Activated CD8-positive, alpha-beta memory T cell treated with anti-CD3 and anti-CD28 coated beads, Interleukin-2, amount 10 ng/mL, durations not matched to agents 7 days and 5 days (primary cell): ENCODE measurements around the gene EMID1. TPM values are rescaled to one million over a fixed set of nuclear protein-coding genes. Genes with fewer than 3 reads are reported as not detected.

Experiments used
- ATAC-seq: fragments of 150-1000 bp; cut with Tn5 transposase; one replicate; pipeline ENCODE4 v1.10.0; 2021; ENCODE audit warnings: moderate library complexity
- CTCF ChIA-PET: fragments of 350-600 bp; sonication (Branson Sonifier 250); formaldehyde crosslinking; loops from one replicate; lab custom pipeline; 2021; ENCODE audit warnings: antibody characterized with exemption; lab: Charles Lee
- DNase-seq: peaks from one replicate; pipeline ENCODE4 v3.0.0-alpha.2; 2020
- H3K27ac Mint-ChIP-seq: one replicate; pipeline ENCODE4 v1.8.0; 2021; ENCODE audit warnings: mild to moderate bottlenecking, mixed read lengths
- H3K27me3 Mint-ChIP-seq: one replicate; pipeline ENCODE4 v1.8.0; 2021; ENCODE audit warnings: mixed read lengths
- H3K36me3 Mint-ChIP-seq: one replicate; pipeline ENCODE4 v1.8.0; 2021; ENCODE audit warnings: mild to moderate bottlenecking, mixed read lengths
- H3K4me1 Mint-ChIP-seq: one replicate; pipeline ENCODE4 v1.8.0; 2021; ENCODE audit warnings: mixed read lengths
- H3K4me3 Mint-ChIP-seq: one replicate; pipeline ENCODE4 v1.8.0; 2021; ENCODE audit warnings: mild to moderate bottlenecking, moderate library complexity, mixed read lengths
- H3K9me3 Mint-ChIP-seq: one replicate; pipeline ENCODE4 v1.8.0; 2022; ENCODE audit warnings: low read depth, mixed read lengths
- total RNA-seq, 2 experiments: library from RNA; stranded (reverse); gene quantifications; one replicate each; pipeline ENCODE4 v1.2.3, GENCODE V29; 2021

Gene EMID1
- under 1 TPM in 1 of 2 experiments, not detected in 1; 0.61 TPM for total RNA-seq

GRCh38 chr22:29205594-29206371 lies at the start of gene EMID1:
EMID1 (plus strand) TSS chr22:29205896; CDS start chr22:29206039, 143 bp downstream.
- DNase-seq, result no peak
- CTCF ChIA-PET, result interaction anchor here (1.2 to 5.1 kb wide), 6 partner anchors 9 to 40 kb away, joined by 3 to 43 read pairs (median 8); no protein-coding TSS in a partner anchor
- Mint-ChIP-seq H3K4me1 (peaks cover 32% of the 10 kb centered on the region), H3K4me3 (no peak within 1 kb of the TSS), H3K36me3 (no peaks in the 10 kb centered on the region), H3K9me3 (no peaks in the 10 kb centered on the region), H3K27ac (no peak within 1 kb of the TSS), H3K27me3 (peaks cover 45% of the 10 kb centered on the region)
- peak; percentile 24 for ATAC-seq

GRCh38 chr22:29155966-29156365 lies 49.7 kb upstream of the EMID1 start:
- ATAC-seq (no peak), DNase-seq (no peak)
- CTCF ChIA-PET, result interaction anchor here (1.0 to 4.2 kb wide), 4 partner anchors 42 to 115 kb away, joined by 3 to 16 read pairs (median 7); no protein-coding TSS in a partner anchor
- Mint-ChIP-seq H3K4me3 (no peak overlapping the region), H3K27ac (no peak overlapping the region), H3K36me3 (no peaks in the 10 kb centered on the region), H3K4me1 (peaks cover 29% of the 10 kb centered on the region), H3K9me3 (no peaks in the 10 kb centered on the region), H3K27me3 (peaks cover 50% of the 10 kb centered on the region)

- ATAC-seq (no peak), DNase-seq (no peak)
- H3K27me3 Mint-ChIP-seq, result peaks cover 48% of the 10 kb centered on the region
- no peak overlapping the region for H3K4me3 Mint-ChIP-seq
- no peaks in the 10 kb centered on the region for H3K36me3 Mint-ChIP-seq
- CTCF ChIA-PET, result interaction anchor here (1.0 to 3.1 kb wide), 2 partner anchors 89 to 116 kb away, joined by 3 to 20 read pairs; no protein-coding TSS in a partner anchor
- no peak overlapping the region for H3K27ac Mint-ChIP-seq
- H3K9me3 Mint-ChIP-seq, result no peaks in the 10 kb centered on the region
- peaks cover 32% of the 10 kb centered on the region for H3K4me1 Mint-ChIP-seq
These were observed 49.2 kb upstream of the EMID1 start for GRCh38 chr22:29156507-29156906.

GRCh38 chr22:29157759-29158535 lies 47.7 kb upstream of the EMID1 start:
- H3K27ac Mint-ChIP-seq, result no peak overlapping the region
- ATAC-seq (no peak), DNase-seq (no peak)
- H3K36me3 Mint-ChIP-seq, result no peaks in the 10 kb centered on the region
- H3K9me3 Mint-ChIP-seq, result no peaks in the 10 kb centered on the region
- CTCF ChIA-PET, result interaction anchor here (3.1 kb wide), 1 partner anchor 87 kb away, joined by 20 read pairs; no protein-coding TSS in a partner anchor
- no peak overlapping the region for H3K4me3 Mint-ChIP-seq
- H3K4me1 Mint-ChIP-seq, result peaks cover 29% of the 10 kb centered on the region
- H3K27me3 Mint-ChIP-seq, result peaks cover 43% of the 10 kb centered on the region

- CTCF ChIA-PET, result interaction anchor here (0.7 to 3.1 kb wide), 2 partner anchors 9 to 87 kb away, joined by 3 to 20 read pairs; no protein-coding TSS in a partner anchor
- no peak overlapping the region for H3K27ac Mint-ChIP-seq
- ATAC-seq (no peak), DNase-seq (no peak)
- peaks cover 27% of the 10 kb centered on the region for H3K4me1 Mint-ChIP-seq
- no peaks in the 10 kb centered on the region for H3K36me3 Mint-ChIP-seq
- H3K4me3 Mint-ChIP-seq, result no peak overlapping the region
- peaks cover 41% of the 10 kb centered on the region for H3K27me3 Mint-ChIP-seq
- no peaks in the 10 kb centered on the region for H3K9me3 Mint-ChIP-seq
These were observed 47.1 kb upstream of the EMID1 start for GRCh38 chr22:29158546-29158945.

- Mint-ChIP-seq H3K4me1 (peaks cover 31% of the 10 kb centered on the region), H3K4me3 (no peak overlapping the region), H3K36me3 (no peaks in the 10 kb centered on the region), H3K9me3 (no peaks in the 10 kb centered on the region), H3K27me3 (peaks cover 42% of the 10 kb centered on the region), H3K27ac (no peak overlapping the region)
- DNase-seq, result no peak
- ATAC-seq, result no peak
- CTCF ChIA-PET, result interaction anchor here (1.8 kb wide), 1 partner anchor 10 kb away, joined by 4 read pairs; no protein-coding TSS in a partner anchor
These were observed 41.9 kb upstream of the EMID1 start for GRCh38 chr22:29163808-29164207.

GRCh38 chr22:29165321-29166060 lies 40.2 kb upstream of the EMID1 start:
- H3K27ac Mint-ChIP-seq, result no peak overlapping the region
- H3K9me3 Mint-ChIP-seq, result no peaks in the 10 kb centered on the region
- CTCF ChIA-PET, result interaction anchor here (0.8 kb wide), 1 partner anchor 54 kb away, joined by 3 read pairs; no protein-coding TSS in a partner anchor
- H3K36me3 Mint-ChIP-seq, result no peaks in the 10 kb centered on the region
- H3K4me1 Mint-ChIP-seq, result peaks cover 28% of the 10 kb centered on the region
- H3K27me3 Mint-ChIP-seq, result peaks cover 41% of the 10 kb centered on the region
- no peak overlapping the region for H3K4me3 Mint-ChIP-seq
- DNase-seq (no peak), ATAC-seq (no peak)

- no peak for DNase-seq
- peaks cover 21% of the 10 kb centered on the region for H3K4me1 Mint-ChIP-seq
- CTCF ChIA-PET, result interaction anchor here (0.8 kb wide), 1 partner anchor 55 kb away, joined by 3 read pairs; no protein-coding TSS in a partner anchor
- peak overlapping the region; percentile 34 for H3K27ac Mint-ChIP-seq
- no peak for ATAC-seq
- H3K4me3 Mint-ChIP-seq, result no peak overlapping the region
- H3K27me3 Mint-ChIP-seq, result peaks cover 37% of the 10 kb centered on the region
- H3K36me3 Mint-ChIP-seq, result no peaks in the 10 kb centered on the region
- H3K9me3 Mint-ChIP-seq, result no peaks in the 10 kb centered on the region
These were observed 39.5 kb upstream of the EMID1 start for GRCh38 chr22:29166180-29166579.

- peak overlapping the region; percentile 50 for H3K27ac Mint-ChIP-seq
These were observed 38.4 kb upstream of the EMID1 start for GRCh38 chr22:29167032-29167911.

GRCh38 chr22:29171721-29172120 lies 34.0 kb upstream of the EMID1 start:
- H3K9me3 Mint-ChIP-seq, result peaks cover 10% of the 10 kb centered on the region
- ATAC-seq, result no peak
- no peak overlapping the region for H3K4me3 Mint-ChIP-seq
- no peak overlapping the region for H3K27ac Mint-ChIP-seq
- CTCF ChIA-PET, result no interaction called here
- no peak for DNase-seq
- H3K27me3 Mint-ChIP-seq, result peaks cover 46% of the 10 kb centered on the region
- peaks cover 2% of the 10 kb centered on the region for H3K36me3 Mint-ChIP-seq
- H3K4me1 Mint-ChIP-seq, result peaks cover 12% of the 10 kb centered on the region

More at GRCh38 chr22:29167032-29167911, 38.4 kb upstream of the EMID1 start:
- ATAC-seq, result peak; percentile 84
- CTCF ChIA-PET, result interaction anchor here (1.0 kb wide), 1 partner anchor 8 kb away, joined by 3 read pairs; no protein-coding TSS in a partner anchor
- H3K4me3 Mint-ChIP-seq, result peak overlapping the region; percentile 25
- H3K4me1 Mint-ChIP-seq, result peaks cover 20% of the 10 kb centered on the region
- H3K36me3 Mint-ChIP-seq, result no peaks in the 10 kb centered on the region
- DNase-seq, result peak; percentile 84
- no peaks in the 10 kb centered on the region for H3K9me3 Mint-ChIP-seq
- H3K27me3 Mint-ChIP-seq, result peaks cover 40% of the 10 kb centered on the region

- Mint-ChIP-seq H3K27ac (no peak overlapping the region), H3K27me3 (peaks cover 48% of the 10 kb centered on the region), H3K36me3 (peaks cover 2% of the 10 kb centered on the region), H3K4me3 (no peak overlapping the region), H3K4me1 (peaks cover 7% of the 10 kb centered on the region), H3K9me3 (peaks cover 10% of the 10 kb centered on the region)
- ATAC-seq, result no peak
- CTCF ChIA-PET, result no interaction called here
- no peak for DNase-seq
These were observed 33.5 kb upstream of the EMID1 start for GRCh38 chr22:29172216-29172615.
